NCI-H1092 (cell line): ENCODE measurements around the gene TFR2.

Experiments used
- DNase-seq: peaks from one replicate; lab custom pipeline; 2025; lab: John Stamatoyannopoulos, UW

The TFR2 gene

GRCh38 chr7:100654908-100655831 lies 13.8 kb upstream of the TFR2 start:
- no peak for DNase-seq

GRCh38 chr7:100649826-100650565 lies 8.6 kb upstream of the TFR2 start:
- DNase-seq = no peak

- no peak for DNase-seq
These were observed 1.2 kb upstream of the TFR2 start for GRCh38 chr7:100642534-100642907.

DNA sequence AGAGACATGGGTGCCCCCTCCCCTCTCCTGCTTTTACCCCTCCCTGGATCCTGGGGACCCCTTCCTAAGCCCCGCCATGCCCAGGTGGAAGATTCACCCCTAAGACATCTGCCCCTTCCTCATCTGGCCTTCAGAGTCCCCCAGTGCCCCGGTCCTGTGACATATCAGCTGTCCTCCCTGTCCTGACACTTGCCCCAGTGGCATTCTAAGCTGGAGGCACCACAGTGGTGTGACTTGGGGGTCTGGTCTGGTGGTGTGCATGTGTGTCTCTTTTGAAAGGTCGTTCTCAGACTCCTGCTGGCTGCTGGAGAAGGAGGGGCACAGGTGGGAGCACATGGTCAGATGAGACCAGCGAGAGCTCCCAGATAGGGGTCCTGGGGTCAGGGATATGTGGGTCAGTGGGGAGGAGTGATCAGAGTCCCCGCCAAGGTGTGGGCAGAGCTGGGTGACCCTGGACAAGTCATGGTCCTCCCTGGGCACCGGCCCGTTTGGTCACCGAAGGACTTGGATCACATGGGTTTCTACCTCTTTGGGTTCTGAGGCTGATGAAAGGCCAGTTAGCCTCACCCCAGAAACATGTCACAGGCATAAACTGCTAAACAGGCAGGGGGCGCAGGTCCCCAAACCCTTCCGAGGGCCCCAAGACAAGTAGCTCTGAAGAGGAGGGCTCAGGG lies 645 bp upstream of the TFR2 start:
- DNase-seq = no peak

DNA sequence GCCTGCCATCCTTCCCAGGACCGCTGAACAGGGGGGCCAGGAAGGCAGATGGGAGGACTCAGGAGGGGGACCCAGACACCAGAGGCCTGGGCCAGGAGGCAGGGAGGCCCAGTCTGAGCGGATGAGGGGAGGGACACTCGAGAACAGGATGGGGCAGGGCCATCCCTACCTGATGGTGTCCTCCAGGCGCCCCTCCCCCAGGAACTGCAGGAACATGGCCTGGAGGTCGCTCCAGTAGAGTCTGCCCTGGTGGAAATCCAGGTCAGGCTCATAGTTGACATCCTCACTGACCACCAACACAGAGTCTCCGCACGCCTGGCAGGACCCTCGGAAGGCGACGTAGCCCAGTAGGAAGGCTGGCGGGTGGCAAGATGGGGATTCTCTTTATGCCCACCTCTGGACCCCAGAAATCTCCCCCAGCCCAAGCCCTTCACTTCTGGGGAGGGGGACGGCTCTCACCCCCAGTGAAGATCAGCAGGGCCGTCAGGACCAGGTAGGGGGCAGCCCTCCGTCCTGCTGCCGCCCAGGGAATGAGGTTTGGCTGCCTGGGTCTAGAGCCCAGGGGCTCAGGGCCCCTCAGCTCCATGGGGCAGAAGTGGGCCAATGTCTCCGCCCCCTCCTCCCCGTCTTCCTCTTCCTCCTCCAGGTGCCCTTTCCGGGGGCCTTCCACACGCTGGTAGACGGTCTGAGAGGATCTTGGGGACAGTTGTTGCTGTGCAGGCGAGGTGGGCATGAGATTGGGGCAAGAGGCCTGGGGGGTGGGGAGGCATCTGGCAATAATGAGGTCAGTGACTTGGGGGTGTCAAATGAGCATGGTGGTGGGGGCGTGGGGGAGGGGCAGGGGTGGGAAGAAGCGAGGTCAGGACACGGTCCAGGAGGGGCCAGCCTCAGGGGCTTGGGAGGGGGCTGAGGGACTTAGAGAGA lies 573 bp downstream of the TFR2 start:
- no peak for DNase-seq

DNA sequence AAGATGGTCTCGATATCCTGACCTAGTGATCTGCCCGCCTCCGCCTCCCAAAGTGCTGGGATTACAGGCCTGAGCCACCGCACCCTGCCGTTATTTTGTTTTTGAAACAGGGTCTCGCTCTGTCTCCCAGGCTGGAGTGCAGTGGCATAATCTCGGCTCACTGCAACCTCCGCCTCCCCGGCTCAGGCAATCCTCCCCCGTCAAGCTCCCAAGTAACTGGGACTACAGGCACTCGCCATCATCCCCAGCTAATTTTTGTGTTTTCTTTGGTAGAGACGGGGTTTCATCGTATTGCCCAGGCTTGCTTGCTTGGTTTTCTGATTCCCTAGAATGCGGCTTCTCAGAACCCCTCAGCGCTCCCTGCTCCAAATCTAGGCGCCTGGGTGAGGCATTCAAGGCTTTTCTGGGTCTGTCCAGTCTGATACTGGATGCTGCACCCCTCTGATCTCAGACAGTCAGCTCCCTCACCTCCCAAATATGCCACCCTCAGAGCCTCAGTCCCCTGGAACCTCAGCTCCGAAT lies 1.3 kb downstream of the TFR2 start:
- DNase-seq = no peak

DNA sequence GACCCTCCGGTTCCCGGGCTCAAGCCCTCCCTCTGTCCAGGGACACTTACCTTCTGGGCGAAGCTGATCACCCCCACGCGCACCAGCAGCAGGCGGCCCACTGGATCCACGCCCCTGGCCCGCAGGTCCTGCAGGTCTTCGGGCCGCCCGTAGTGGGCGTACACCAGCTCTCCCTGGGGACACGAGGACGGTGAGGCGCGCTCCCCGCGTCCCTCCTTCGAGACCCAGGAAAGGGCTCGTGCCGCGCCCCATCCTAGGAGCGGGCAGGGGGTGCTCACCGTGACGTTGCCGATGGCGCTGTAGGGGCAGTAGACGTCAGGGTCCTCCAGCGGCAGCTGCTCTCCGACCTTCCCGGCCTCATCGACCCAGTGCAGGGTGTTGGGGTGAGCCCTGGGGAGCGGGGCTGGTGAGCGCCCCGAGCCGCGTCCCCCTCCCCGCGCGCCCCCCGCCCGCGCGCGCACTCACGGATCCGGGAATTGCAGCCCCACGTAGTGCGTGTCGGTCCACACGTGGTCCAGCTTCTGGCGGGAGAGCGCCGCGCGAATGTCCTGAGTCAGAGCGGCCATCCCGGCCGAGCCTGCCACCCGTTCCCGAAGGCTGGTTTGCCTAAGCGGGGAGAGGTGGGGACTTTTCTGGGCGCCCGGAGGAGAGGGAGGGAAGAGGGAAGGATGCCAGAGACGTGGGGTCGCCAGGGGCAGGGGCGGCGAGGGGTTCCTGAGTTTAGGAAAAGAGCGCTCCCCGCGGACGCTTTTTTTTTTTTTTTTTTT lies 8.2 kb downstream of the TFR2 start:
- peak; percentile 51 for DNase-seq

DNA sequence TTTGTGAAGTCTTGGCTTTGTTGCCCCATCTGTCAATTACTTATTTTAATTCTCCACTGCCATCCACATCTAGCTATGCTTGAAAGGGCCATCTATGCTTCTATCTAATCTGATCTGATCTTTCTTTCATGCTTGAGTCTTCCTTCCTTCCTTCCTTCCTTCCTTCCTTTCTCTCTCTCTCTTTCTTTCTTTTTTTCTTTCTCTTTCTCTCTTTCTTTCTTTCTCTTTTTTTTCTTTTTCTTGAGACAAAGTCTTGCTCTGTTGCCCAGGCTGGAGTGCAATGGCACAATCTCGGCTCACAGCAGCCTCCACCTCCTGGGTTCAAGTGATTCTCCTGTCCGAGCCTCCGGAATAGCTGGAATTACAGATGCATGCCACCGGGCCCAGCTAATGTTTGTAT lies 11.3 kb downstream of the TFR2 start:
- no peak for DNase-seq

- DNase-seq = no peak
These were observed 12.1 kb downstream of the TFR2 start for GRCh38 chr7:100629117-100629716.

- DNase-seq = no peak
These were observed 14.2 kb downstream of the TFR2 start for GRCh38 chr7:100627238-100627549.

GRCh38 chr7:100626530-100627237 lies 14.7 kb downstream of the TFR2 start:
- DNase-seq = peak; percentile 66

DNA sequence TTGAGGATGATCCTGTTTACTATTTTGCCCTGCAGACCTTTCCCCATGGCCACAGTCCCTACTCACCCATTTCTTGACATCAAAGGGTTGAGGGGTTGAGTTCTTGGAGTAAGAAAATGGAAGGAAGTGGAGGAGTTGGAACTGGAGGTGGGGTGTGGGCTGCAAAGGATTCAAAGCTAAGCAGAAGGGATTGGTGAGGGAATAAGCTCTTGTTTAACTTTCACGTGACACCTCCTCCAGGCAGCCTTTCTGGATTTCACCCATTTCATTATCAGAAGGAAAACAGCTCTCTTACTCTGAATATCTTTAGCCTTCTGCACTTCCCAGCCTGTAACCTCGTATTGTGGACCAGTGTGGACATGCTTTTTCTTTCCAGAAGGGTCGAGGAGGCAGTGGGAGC lies 15.3 kb downstream of the TFR2 start:
- DNase-seq = no peak

- no peak for DNase-seq
These were observed 17.2 kb downstream of the TFR2 start for GRCh38 chr7:100623951-100624824.

DNA sequence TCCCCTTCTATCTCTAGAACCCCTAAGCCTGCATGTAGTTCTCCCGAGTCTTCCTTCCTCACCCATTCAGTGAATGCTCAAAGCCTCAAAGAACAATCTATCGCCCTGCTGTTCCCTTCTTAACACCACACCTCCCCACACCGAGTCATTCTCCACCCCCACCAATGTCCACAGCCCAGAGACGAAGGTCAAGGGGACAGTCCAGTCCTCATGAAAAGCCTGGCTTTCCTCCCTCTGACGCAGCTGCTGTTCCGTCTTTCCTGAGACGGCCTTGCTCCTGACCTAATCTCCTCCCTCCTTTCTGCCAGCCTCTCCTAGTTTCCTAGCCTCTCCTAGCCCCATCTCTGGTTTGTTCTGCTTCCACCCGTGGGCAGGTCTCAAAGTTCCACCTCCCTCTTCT lies 19.8 kb downstream of the TFR2 start:
- no peak for DNase-seq

DNA sequence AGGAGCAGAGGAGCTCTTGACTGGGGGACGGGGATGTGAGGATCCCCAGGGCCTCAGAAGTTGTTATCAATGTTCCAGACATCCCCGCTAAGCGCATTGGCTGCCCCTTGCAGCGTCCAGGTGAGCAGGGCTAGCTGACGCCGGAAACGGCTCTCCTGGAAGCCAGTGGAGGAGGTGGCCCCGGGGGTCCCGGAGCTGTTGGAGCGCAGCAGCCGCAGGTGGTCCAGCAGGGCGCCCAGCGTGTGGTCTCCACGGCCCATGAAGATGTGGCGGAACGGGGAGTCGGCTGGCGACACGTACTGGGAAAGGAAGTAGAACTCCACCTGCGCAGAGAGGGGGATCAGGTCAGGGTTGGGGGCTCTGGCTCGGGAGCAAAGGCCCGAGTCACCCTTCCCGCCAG lies 20.5 kb downstream of the TFR2 start:
- DNase-seq = no peak

- DNase-seq = no peak
These were observed 21.1 kb downstream of the TFR2 start for GRCh38 chr7:100620239-100620638.

DNA sequence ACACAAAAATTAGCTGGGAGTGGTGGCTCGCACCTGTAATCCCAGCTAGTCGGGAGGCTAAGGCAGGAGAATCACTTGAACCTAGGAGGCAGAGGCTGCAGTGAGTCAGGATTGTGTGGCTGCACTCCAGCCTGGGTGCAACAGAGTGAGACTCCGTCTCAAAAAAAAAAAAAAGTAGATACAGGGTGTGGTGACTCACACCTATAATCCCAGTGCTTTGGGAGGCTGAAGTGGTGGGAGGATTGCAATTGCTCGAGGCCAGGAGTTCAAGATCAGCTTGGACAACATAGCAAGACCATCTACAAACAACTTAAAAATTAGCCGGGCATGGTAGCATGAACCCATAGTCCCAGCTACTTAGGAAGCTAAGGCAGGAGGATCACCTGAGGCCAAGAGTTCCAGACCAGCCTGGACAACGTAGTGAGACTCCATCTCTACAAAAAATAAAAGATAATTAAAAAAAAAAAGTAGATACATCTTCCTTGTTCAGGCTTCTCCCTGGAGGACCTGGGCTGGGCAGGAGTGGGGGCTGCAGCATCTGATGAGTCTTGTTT lies 27.0 kb downstream of the TFR2 start:
- DNase-seq = no peak

DNA sequence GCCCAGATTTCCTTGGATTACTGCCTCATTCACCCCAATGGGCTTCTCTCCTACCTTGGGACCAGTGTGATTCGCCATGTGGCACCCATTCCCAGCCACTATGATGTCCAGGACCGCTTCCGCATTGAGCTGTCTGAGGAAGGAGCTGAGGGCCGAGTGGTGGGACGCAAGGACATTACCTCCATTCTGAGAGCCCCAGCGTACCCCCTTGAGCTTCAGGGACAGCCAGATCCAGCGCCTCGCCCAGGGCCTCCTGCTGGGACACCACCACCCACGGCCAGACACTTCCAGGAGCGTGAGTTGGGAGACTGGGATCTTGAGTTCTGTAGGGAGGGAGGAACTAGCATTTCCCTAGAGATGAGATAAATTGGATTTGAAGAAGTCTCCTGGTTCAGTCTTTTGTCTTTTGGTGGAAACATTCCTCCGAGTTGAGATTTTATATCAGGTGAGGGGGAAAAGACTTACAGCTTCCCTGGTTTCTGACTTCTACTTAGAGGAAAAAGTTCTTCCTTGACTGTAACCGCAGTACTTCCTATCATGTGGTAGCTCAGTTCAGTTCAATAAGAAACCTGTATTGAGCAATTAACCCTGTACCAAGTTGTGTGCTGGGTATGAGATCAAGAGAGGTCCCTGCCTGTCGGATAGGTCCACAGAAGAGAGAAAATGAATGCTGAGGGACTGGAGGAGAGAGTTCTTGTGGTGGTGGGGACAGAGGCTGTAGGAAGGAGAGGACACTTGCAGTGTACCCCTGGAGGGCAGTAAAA lies 27.8 kb downstream of the TFR2 start:
- no peak for DNase-seq
